Measurements from ENCODE around the gene VSTM2B. TPM values are rescaled to one million over a fixed set of nuclear protein-coding genes. Genes with fewer than 3 reads are reported as not detected.

VSTM2B gene
- total RNA-seq, 1 donor from 2014 or later, result 0.17 TPM

DNA sequence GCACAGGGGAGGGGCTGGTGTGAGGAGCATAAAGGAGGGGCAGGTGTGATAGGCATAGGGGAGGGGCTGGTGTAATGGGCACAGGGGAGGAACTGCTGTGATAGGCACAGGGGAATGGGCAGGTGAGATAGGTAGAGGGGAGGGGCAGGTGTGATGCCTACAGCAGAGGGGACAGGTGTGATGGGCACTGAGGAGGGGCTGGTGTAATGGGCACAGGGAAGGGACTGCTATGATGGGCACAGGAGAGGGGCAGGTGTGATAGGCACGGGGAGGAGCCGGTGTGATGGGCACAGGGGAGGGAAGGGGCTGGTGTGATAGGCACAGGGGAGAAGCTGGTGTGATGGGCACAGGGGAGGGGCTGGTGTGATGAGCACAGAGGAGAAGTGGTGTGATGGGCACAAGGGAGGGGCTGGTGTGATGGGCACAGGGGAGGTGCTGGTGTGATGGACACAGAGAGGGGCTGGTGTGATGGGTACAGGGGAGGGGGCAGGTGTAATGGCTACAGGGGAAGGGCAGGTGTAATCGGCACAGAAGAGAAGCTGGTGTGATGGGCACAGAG, 40.8 kb downstream of the VSTM2B start:
- DNase-seq (ENCODE audit: low spot score), result no peak

DNA sequence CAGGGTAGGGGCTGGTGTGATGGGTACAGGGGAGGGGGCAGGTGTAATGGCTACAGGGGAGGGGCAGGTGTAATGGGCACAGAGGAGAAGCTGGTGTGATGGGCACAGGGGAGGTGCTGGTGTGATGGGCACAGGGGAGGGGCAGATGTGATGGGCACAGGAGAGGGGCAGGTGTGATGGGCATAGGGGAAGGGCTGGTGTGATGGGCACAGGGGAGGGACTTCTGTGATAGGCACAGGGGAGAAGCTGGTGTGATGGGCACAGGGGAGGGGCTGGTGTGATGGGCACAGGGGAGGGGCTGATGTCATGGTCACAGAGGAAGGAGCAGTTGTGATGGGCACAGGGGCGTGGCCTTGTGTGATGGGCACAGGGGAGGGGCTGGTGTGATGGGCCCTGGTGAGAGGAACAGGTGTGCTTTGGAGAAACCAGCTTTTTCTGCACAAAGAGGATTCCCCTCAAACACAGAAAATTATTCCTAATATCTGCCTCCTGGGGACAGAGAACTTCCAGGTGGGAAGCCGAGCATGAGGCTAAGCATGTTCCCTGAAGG, 41.6 kb downstream of the VSTM2B start:
- DNase-seq (ENCODE audit: low spot score), result no peak

DNA sequence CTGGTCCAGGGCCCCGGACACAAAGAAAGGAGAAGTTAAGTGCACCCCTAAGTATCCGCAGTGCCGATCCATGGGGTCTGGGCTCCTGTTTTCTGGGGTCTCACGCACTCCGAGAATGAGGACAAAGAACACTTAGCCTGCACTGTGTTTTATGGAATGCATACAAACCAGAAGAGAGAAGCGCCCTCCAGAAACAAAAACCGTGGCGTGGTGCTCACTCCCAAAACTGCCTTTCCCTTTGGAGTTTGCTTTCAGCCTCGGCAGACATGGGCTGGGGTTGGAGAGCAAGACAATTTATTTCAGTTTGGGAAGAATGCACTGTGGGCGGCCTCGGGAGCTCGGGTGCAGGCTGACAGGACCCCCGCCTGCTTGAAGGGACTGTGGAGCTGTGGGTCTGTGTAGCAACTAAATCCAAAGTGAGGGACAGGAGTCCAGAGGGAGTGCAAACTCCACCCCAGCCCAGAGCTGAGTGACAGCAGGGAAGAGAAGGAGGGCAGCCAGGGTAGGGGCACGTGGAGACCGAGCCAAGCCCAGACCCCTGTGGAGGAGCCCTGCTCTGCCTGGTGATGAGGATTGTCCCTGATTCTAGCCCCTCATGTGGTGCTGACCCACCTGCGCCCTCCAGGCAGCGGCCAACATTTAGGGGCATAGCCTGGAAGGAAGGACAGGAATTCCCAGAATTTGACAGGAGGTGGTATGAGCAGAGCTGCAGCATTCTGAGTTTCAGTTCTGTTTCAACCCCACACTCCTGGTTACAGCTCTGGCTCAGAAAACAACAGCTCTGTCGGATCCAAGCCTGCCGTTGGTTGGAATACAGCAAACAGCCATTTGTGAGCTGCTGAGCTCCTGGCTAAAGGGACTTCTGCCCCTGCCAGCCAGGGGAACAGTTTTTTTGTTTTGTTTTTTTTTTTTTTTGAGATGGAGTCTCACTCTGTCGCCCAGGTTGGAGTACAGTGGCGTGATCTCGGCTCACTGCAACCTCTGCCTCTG, 42.5 kb downstream of the VSTM2B start:
- DNase-seq (ENCODE audit: low spot score), result no peak

DNA sequence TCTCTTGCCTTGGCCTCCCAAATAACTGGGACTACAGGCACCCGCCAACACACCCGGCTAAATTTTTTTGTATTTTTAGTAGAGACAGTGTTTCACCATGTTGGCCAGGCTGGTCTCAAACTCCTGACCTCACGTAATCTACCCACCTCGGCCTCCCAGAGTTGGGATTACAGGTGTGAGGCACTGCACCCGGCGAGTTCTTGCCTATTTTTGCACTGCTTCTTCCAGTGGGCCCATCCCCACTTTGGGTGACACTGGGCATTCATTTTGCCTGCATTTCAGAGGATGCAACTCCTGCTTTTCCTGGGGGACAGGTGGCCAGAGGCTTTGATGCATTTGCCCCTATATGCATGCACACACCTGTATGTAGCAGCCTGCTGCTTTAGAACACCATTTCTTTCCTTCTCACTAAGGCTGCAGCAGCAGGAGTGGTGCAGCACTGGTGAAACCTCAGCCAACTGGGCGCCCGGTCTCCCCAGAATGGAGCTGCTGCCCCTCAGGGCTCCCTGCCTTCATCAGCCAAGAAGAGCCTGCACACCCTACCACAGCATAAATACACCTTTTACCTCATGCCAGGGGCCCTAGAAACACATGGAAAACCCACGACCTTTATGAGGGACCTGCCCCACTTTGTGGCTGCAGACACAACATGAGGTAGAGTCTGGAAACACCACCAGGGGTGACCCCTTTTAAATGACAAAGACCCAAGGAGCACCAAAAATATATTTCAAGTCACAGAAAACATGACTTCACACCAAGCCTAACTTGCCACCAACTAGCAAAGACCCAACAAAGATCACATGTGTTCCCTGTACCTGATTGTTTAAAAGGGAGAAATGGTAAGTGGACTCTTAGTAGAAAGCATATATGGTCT, 43.5 kb downstream of the VSTM2B start:
- DNase-seq (ENCODE audit: low spot score), result no peak

DNA sequence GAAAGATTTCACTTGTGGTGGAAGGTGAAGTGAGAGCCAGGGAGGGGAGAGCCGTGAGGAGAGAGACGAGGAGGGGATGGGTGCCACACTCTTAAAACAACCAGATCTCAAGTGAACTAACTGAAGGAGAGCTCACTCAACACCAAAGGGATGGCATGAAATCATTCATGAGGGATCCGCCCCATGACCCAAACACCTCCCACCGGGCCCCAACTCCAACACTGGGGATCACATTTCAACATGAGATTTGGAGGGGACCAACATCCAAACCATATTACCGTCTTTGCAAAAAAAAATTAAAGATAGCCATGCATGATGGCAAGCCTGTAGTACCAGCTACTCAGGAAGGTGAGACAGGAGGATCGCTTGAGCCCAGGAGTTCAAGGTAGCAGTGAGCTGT, 45.4 kb downstream of the VSTM2B start:
- no peak for DNase-seq (ENCODE audit: low spot score)

DNA sequence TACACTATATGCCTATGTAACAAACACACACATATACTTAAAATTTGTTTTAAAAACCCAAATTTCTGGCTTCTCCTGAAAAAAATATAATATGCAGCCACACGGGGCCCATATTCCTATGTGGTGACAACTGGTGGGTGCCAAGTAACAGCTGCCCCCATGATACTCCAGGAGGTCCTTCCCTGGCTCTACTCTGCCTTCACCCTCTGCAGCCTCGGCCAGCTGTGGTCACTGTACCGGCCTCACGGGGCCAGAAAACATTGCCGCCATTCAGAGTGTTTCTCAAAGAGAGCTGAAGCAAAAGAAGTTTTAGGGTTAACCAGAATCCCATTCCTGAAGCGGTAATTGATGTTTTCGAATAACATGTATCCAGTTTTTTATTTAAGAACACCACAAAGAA, 47.7 kb downstream of the VSTM2B start:
- DNase-seq (ENCODE audit: low spot score), result no peak

DNA sequence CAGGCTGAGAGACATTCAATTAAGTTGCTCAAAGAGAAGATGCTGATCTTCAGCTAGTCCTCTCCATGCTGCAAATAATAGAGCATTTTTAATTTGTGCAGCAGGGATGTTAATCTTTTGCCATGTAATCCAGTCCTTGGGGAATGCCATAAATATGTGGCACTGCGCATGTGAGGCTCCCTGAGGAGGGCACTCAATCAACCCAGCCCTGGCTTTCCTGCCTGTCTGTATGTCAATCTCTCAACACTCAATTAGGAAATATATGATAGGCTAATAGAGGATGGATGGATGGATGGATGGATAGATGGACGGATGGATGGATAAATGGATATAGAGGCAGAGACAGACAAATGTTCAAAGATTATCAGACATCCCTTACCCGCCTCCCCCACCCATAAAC, 48.7 kb downstream of the VSTM2B start:
- no peak for DNase-seq (ENCODE audit: low spot score)

DNA sequence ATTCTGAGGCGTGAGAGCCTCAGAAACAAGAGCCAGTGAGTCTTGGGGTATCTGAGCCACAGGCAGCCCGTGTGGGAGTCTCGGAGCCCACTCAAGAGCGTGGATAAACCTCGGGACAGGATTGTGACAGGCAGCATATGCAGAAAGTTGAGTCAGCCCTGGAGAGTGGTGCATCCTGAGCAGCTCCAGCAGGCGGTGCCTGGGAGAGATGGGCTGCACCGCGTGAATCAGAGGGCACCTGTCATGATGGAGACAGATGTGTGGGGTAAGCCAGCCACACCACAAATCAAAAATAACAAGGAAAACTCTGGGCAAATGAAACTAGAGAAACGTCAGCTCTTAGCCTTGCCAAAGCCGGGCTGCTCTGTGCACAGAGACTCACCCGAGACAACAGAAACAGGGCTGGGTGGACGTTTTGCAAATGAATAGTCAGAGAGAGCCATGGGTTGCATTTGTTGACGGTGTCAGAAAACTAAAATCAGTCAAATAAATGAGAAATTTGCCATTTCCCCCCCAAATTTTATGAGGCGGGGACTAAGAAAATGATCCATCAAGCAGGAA, 50.3 kb downstream of the VSTM2B start:
- DNase-seq (ENCODE audit: low spot score), result no peak

DNA sequence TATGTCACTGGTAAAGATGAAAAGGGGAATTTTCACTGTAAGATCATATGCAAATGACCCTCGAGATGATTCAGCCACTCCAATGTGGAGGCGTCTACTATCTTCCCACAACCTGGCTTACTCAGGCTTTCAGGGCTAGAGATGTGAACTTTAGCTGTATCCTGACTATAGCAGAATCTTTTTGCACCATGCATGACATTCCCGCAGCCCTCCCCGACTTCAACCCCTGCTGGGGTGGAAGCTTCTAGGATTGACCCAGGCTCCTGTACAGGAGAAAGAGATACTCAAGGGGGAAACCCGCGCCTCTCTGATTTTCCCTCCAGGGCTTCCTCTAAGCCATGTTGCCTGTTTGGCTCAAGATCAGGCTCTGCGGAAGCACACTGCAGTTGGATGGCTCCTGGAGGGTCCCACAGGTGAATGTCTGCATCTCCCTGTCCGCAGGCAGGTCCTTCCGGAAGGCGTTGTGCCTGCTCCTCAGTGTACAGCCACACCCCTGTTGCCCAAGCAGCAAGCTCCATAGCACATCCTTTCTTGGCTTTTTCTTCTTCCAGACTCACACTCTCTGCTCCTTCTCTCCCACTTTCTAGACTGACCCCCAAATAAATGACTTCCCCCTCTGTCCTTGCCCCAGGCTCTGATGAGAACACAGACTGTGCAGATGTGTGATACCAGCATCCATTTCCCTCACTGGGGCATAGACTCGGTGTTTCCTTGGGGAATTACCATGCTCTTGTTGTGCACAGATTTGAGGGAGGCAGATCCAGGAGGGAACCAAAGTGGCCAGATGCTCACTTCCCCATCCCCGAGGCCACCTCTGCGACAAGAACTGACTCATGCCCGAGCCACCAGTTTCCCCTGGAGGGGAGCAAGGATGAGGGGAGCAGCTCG, 51.2 kb downstream of the VSTM2B start:
- no peak for DNase-seq (ENCODE audit: low spot score)

DNA sequence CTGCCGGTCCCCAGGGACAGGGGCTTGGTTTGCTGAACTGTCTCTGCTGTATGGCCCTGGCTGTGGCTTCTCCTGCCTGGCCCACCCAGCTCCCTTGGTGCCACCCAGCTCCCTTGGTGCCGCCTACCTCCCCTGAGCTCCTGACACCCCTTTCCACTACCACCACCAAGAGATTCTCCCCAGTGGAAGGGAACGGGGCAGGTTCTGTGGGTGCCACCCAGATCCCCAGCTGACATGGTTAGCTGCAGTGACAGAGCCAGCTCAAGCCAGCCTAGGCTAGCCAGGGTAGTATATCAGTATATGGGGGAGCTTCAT, 51.8 kb downstream of the VSTM2B start:
- DNase-seq (ENCODE audit: low spot score), result no peak

DNA sequence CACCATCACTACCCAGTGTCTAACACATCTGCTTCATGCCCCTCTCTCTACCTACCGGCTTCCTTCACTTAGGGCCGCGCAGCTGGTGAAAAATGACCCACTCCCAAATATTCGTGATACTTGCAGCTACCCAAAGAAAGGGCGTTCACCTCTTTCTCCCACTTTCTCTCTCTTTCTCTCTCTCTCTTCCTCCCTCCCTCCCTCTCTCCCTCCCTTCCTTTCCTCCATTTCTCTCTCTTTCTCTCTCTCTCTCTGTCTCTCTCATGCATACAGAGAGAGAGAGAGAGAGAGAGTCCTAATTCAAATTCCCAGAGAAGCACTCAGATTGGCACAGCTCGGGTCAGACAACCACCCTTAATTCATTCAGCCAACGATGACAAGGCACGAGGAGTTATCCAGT, 52.6 kb downstream of the VSTM2B start:
- DNase-seq (ENCODE audit: low spot score), result no peak

DNA sequence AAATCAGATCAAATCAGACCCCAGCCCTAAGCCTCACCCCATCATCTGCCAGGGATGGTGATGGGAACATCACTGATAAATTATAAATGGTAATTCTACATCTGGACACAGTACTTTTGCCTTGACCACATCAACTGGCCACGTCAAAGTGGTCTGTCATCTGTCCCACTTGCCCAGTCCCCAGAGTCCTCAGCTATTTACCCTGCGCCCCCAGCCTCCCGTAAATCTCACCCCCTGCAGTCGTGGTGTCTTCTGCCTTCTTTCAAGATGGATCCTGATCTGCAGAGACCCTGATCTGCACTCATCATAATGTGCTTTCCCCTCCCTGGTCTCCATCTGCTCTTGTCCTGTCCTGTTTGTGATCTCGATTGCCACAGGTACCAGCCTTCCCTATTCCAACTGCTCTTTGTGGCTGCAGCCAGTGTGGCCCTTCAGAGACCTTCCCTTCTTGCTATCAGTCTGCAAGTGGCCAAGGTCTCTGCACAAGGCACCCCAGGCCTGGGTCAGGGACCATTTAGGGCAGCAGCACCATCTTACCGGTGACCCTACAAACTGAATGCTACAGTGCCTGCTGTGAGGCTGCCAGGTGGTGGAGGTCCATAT, 53.6 kb downstream of the VSTM2B start:
- no peak for DNase-seq (ENCODE audit: low spot score)

DNA sequence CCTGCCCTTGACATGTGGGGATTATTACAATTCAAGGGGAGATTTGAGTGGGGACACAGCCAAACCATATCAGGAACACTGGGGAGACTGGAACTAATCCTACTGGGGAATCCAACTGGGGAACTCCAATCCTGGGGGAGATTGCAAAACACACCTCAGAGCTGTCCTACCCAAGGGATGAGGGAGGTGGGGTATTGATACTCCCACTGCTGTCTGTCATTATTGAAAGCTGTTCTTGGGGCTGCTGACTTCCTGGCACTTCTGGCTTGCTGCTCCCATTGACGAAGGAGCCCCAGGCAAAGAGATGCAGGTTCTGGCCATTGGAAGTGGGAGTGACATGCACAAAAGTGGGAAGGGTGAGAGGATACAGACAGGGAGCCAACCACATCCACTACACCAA, 55.6 kb downstream of the VSTM2B start:
- DNase-seq (ENCODE audit: low spot score), result no peak

DNA sequence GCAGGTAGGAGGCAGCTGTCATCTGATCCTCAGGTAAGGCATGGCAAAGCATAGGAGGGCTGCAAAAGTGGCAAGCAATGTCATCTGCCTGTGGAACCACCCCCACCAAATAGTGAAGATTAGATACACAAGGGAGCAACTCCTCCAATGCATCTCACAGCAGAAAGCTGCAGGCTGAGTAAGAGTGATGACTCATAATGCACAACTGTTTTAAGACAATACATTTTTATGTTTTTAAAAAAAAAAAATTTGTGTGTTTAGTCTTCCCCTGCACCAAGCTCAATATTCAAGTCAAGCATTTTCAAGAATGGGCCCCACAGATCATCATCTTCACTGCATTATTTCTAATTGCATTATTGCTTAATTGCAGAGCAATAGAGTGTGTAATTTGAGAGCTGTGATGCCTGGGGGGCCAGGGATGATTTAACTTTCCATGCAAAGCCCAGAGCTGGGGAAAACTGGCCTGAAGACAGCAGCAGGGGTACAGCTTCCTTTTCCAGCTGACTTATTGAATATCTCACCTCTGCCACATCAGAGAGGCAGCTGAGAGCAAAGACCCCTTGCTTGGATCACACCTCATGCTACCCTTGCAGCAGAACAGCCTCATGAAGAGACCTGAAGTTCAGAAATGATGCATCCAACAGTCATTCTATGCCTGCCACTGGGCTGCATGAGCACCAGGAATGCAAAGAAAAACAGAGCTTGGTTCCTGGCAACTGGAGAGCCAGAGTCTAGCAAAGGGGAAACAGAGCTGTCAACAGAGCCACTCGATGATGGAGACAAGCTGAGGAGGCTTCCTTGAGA, 57.6 kb downstream of the VSTM2B start:
- DNase-seq (ENCODE audit: low spot score), result no peak

DNA sequence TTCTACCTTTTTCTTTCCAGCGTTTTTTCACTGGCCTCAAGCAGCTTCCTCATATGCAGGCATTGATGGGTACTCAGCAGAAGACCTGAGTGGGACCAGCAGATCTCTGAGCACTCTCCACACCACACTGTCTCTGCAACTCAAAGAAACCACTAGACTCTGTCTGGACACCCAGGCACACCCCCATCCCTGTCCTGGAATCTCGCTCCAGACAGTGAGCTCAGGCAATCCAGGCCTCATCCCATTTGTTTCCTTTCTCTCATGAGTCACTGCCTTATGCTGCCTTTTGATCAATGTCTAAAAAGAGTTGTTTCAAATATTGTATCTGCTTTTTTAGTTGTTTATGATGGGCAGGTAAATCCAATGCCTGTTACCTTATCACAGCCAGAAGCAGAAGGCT, 60.6 kb downstream of the VSTM2B start:
- DNase-seq (ENCODE audit: low spot score), result no peak

DNA sequence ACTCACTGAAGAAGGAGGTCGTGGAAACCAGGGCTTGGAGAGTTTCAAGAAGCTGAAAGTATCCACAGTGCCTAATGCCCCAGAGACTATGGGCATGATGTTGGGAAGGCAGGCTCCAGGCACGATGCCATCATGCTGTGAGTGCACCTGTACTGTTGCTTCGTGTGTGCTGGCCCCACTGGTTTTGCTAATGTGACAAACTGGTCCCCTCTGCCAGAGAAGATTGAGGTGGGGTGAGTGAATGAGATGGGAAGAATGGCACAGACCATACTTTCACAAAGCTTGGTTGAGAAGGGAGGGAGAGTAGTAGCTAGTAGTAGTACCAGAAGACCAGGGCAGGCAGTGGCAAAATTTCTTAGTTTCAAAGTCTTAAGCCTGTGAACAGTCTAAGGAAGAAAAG, 61.3 kb downstream of the VSTM2B start:
- no peak for DNase-seq (ENCODE audit: low spot score)

DNA sequence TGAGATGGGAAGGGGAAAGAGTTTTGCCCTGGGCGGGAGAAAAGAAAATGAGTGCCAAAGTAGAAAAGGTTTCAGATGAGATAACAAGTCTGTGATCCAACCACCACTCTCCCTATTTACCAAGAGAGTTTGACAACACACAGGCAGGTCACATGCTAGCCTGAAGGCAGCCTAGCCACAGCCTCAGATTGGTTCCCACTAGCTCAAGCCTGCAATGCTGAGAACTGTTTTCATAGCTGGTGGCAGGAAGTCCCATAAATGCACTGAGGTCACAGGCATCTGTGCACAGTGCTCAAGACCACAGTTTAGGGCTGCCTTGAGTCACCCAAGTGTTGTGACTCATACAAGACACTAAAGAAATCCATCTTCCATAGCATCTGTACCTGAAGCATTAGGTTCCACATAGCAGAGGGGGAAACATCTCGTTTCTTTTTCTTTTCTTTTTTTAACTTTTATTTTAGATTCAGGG, 61.8 kb downstream of the VSTM2B start:
- no peak for DNase-seq (ENCODE audit: low spot score)

DNA sequence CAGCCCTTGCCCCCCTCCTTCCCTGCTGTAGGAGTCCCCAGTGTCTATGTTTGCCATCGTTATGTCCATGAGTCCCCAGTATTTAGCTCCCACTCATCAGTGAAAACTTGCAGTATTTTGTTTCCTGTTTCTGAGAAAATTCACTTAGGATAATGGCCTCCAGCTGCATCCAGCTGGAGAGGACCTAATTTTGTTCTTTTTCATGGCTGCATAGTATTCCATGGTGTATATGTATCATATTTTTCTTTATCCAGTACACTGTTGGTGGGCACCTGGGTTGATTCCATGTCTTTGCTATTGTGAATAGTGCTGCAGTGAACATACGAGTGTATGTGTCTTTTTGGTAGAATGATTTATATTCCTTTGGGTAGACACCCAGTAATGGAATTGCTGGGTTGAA, 62.3 kb downstream of the VSTM2B start:
- no peak for DNase-seq (ENCODE audit: low spot score)

DNA sequence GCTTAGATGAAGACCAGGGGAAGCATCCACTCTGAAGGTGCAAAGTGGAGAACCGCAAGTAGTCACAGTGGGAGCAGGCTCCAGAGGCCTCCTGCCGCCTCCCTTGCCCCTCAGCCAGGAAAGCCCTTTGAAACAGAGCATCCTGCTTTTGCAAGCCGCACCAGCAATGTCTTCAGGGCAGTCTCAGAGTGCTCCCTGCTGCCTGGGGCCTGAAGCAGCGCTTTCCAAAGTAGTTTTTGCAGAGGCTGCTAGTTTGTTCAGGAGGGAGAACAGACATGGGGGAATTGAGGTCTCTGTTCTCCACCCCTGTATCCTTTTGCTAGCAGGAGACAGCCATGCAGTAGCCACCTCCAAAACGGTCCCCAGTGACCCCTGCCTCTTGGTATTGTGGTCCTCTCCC, 64.5 kb downstream of the VSTM2B start:
- no peak for DNase-seq (ENCODE audit: low spot score)

DNA sequence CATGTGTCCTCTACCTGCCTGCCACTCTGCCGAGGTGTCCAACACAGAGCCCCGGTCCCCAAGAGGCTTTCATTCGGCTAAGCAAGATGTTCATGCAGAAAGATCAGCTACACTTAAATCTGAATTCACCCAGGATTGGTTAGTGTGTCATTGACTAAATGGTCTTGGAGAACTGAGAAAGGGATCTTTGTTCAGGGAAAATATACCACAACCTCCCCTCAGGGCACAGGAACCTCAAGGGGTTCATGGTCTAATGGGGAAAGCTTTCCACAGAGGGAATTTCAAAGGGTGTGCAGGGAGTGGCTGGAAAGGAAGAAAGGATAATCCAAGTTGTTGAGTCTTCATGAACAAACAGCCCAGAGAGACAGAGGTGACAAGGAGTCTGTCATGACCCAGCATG, 65.9 kb downstream of the VSTM2B start:
- no peak for DNase-seq (ENCODE audit: low spot score)
